ENCODE results near the gene TOX4.

Gene TOX4

DNA sequence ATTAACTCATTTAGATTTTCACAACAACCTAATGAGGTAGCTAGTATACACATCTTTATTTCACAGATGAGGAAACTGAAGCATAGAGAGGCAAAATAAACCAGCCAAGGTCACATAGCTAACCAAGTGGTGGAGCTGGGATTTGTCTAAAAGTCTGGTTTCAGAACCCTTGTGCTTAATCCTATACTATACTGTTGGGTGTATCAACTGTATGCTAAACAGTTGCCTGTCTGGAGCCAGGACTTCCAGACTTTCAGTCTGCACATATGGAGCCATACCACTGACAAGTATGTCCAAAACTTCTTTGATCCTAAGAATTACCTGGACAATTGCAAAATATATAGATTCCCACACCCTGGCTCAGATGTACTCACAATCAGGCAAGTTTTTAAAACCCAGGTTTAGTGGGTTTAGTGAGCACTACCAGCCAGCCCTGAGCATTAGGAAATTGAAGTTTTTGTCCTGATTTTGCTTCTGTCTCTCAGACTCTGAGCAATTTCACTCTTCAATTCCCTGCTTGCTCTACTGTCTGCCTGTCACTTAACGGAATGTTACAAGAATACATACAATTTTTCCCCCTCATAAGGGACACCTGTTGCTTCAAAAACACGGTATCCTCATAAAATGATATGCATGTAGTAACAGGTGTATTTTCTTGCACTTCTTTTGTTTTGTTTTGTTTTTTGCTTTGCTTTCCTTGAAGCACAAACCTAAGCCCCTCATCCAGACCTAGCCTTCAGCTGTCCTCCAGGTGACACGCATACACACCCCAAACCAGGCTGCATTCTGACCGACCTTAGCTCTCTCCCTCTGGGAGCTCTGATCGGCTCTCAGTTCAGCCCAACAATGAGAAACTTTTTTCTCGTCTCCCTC lies 58.8 kb downstream of the TOX4 start:
- Histone ChIP-seq H3K9me3 (ENCODE audit: control insufficient read depth, low read length) (no peaks in the 10 kb centered on the region), H3K79me2 (no peaks in the 10 kb centered on the region), H3K4me3 (ENCODE audit: low read depth, low read length) (peak overlapping the region; percentile 56), H3K9ac (no peak overlapping the region), H2AFZ (peak overlapping the region; percentile 74), H3K36me3 (ENCODE audit: control insufficient read depth, insufficient read depth, low read length) (no peaks in the 10 kb centered on the region), H3K4me1 (peaks cover 7% of the 10 kb centered on the region), H3K27me3 (ENCODE audit: control insufficient read depth, insufficient read depth, low read length) (no peaks in the 10 kb centered on the region), H3K27ac (no peak overlapping the region), H3K4me2 (ENCODE audit: low read length) (peak overlapping the region; percentile 60)
- TF ChIP-seq, protein P1, sequence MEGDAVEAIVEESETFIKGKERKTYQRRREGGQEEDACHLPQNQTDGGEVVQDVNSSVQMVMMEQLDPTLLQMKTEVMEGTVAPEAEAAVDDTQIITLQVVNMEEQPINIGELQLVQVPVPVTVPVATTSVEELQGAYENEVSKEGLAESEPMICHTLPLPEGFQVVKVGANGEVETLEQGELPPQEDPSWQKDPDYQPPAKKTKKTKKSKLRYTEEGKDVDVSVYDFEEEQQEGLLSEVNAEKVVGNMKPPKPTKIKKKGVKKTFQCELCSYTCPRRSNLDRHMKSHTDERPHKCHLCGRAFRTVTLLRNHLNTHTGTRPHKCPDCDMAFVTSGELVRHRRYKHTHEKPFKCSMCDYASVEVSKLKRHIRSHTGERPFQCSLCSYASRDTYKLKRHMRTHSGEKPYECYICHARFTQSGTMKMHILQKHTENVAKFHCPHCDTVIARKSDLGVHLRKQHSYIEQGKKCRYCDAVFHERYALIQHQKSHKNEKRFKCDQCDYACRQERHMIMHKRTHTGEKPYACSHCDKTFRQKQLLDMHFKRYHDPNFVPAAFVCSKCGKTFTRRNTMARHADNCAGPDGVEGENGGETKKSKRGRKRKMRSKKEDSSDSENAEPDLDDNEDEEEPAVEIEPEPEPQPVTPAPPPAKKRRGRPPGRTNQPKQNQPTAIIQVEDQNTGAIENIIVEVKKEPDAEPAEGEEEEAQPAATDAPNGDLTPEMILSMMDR (IDR thresholded peaks at IDR 0.05): no peak

DNA sequence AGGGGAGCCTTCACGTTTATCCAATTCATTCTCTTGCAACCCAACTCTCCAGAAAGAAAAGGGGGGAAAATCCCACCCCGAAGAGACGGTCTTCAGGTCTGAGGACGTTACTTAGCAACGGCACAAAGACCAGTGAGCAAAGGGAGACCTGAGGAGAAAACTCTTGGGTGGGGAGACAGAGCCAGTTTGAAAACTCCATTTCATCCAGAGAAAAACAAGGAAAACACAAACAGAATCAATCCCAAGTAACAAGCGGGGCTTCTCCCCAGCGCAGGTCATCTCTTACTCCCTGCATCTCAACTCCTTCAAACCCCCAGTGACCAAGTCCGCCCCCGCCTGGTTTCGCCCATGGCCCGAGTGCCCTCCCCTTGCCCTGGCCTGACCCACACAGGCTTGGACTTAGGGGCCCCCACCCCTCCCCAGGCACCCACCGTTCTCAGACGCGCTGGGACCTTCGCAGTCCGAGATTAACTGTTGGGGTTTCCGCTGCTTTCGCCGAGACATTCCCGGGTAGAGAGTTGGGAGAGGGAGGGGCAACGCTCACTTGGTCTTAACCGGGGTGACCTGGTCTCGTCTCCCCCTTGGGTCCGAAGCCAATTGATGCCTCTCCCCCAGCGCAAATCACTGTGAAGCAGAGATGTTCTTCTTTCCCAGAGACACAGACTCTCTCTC lies 59.6 kb downstream of the TOX4 start:
- Histone ChIP-seq H3K4me2 (ENCODE audit: low read length) (peak overlapping the region; percentile 60), H3K9me3 (ENCODE audit: control insufficient read depth, low read length) (no peaks in the 10 kb centered on the region), H3K4me3 (ENCODE audit: low read depth, low read length) (peak overlapping the region; percentile 56), H3K79me2 (no peaks in the 10 kb centered on the region), H2AFZ (peak overlapping the region; percentile 74), H3K4me1 (peaks cover 7% of the 10 kb centered on the region), H3K9ac (no peak overlapping the region), H3K27me3 (ENCODE audit: control insufficient read depth, insufficient read depth, low read length) (no peaks in the 10 kb centered on the region), H3K36me3 (ENCODE audit: control insufficient read depth, insufficient read depth, low read length) (no peaks in the 10 kb centered on the region), H3K27ac (no peak overlapping the region)
- TF ChIP-seq, protein P1 (IDR thresholded peaks at IDR 0.05): no peak

DNA sequence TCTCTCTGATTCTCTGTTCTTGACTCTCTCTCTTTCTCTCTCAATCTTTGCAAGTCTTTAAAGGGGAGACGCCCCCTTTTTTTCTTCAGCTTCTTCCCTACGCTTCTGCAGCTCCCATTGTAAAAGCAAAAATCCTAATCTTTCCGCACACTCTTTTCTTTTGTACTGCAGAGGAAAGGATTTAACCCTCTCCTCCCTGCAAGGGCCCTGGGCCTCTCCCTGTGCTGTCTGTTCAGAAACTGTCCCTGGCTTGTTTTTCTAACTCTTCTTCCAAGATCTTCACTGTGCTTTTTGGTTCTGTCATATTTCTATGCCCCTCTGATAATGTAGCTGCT lies 60.1 kb downstream of the TOX4 start:
- Histone ChIP-seq H3K4me2 (ENCODE audit: low read length) (peak overlapping the region; percentile 60), H2AFZ (peak overlapping the region; percentile 74), H3K27ac (no peak overlapping the region), H3K9ac (no peak overlapping the region), H3K36me3 (ENCODE audit: control insufficient read depth, insufficient read depth, low read length) (no peaks in the 10 kb centered on the region), H3K79me2 (no peaks in the 10 kb centered on the region), H3K27me3 (ENCODE audit: control insufficient read depth, insufficient read depth, low read length) (no peaks in the 10 kb centered on the region), H3K4me3 (ENCODE audit: low read depth, low read length) (peak overlapping the region; percentile 56), H3K4me1 (peaks cover 7% of the 10 kb centered on the region), H3K9me3 (ENCODE audit: control insufficient read depth, low read length) (no peaks in the 10 kb centered on the region)
- TF ChIP-seq, protein P1 (IDR thresholded peaks at IDR 0.05): no peak

DNA sequence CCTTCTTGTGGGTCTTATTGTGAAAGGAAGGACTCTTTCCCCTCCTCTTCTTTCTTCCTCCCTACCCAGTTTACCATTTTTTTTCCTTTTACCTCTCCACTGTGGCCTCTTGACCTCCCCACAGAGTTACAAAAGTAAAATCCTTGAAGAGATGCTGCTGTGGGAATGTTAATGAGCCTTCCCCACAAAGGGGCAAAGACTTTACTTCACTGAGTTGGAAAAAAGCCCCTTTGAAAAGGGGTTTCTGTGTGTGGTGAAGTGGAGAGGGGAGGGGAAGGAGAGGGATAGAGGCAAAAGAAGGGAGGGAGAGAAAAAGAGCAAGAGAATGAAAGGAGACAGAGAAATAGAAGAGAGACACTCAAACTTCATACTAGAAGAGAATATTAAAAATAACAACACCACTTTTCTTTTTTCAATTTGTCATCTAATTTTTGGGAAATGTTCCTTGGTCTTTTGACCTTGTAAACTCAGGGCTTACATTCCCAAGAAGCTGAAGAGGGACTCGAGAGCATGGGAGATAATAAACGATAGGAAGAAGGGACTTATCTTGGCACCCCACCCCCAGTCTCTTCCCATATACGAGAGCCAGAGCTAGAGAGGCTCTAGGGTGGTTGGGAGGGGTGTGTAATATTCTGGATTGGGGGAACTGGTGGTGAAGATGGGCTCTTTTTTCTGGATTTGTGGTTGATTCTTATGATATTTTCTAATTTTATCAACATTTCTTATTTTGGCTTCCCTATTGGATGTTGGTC lies 62.4 kb downstream of the TOX4 start:
- Histone ChIP-seq H3K36me3 (ENCODE audit: control insufficient read depth, insufficient read depth, low read length) (no peaks in the 10 kb centered on the region), H3K27ac (no peak overlapping the region), H3K9ac (no peak overlapping the region), H3K4me2 (ENCODE audit: low read length) (no peak overlapping the region), H3K4me1 (peaks cover 7% of the 10 kb centered on the region), H2AFZ (no peak overlapping the region), H3K79me2 (no peaks in the 10 kb centered on the region), H3K27me3 (ENCODE audit: control insufficient read depth, insufficient read depth, low read length) (no peaks in the 10 kb centered on the region), H3K4me3 (ENCODE audit: low read depth, low read length) (no peak overlapping the region), H3K9me3 (ENCODE audit: control insufficient read depth, low read length) (no peaks in the 10 kb centered on the region)
- TF ChIP-seq, protein P1 (IDR thresholded peaks at IDR 0.05): no peak
